ENCODE data around the gene MYLK.

MYLK gene

GRCh38 chr3:123818324-123818920 is 65.7 kb downstream of the MYLK start:
- peak; percentile 59 for DNase-seq

- DNase-seq: peak; percentile 28
Observed at GRCh38 chr3:123817413-123817812, 66.7 kb downstream of the MYLK start.

GRCh38 chr3:123816673-123817207 is 67.4 kb downstream of the MYLK start:
- peak; percentile 95 for DNase-seq

GRCh38 chr3:123815981-123816380 is 68.2 kb downstream of the MYLK start:
- no peak for DNase-seq

- peak; percentile 64 for DNase-seq
Observed at GRCh38 chr3:123813876-123814275, 70.3 kb downstream of the MYLK start.

GRCh38 chr3:123809597-123809996 is 74.5 kb downstream of the MYLK start:
- DNase-seq: peak; percentile 80

- no peak for DNase-seq
Observed at GRCh38 chr3:123808812-123809211, 75.3 kb downstream of the MYLK start.

GRCh38 chr3:123807820-123808219 is 76.3 kb downstream of the MYLK start:
- DNase-seq: no peak

GRCh38 chr3:123805504-123805903 is 78.6 kb downstream of the MYLK start:
- DNase-seq: no peak

- DNase-seq: no peak
Observed at GRCh38 chr3:123805101-123805500, 79.0 kb downstream of the MYLK start.

- no peak for DNase-seq
Observed at GRCh38 chr3:123804676-123805075, 79.5 kb downstream of the MYLK start.

GRCh38 chr3:123803521-123803920 is 80.6 kb downstream of the MYLK start:
- DNase-seq: no peak

GRCh38 chr3:123802007-123802625 is 82.0 kb downstream of the MYLK start:
- no peak for DNase-seq

GRCh38 chr3:123801474-123801873 is 82.7 kb downstream of the MYLK start:
- no peak for DNase-seq

GRCh38 chr3:123800362-123800682 is 83.8 kb downstream of the MYLK start:
- DNase-seq: no peak

- peak; percentile 40 for DNase-seq
Observed at GRCh38 chr3:123799544-123800361, 84.4 kb downstream of the MYLK start.

GRCh38 chr3:123798550-123798949 is 85.6 kb downstream of the MYLK start:
- DNase-seq: no peak

- no peak for DNase-seq
Observed at GRCh38 chr3:123795471-123796251, 88.5 kb downstream of the MYLK start.

- DNase-seq: no peak
Observed at GRCh38 chr3:123793425-123793824, 90.7 kb downstream of the MYLK start.

GRCh38 chr3:123792473-123793201 is 91.5 kb downstream of the MYLK start:
- peak; percentile 83 for DNase-seq

GRCh38 chr3:123791898-123792297 is 92.2 kb downstream of the MYLK start:
- DNase-seq: peak; percentile 60

GRCh38 chr3:123791417-123791816 is 92.7 kb downstream of the MYLK start:
- peak; percentile 76 for DNase-seq

GRCh38 chr3:123791073-123791370 is 93.1 kb downstream of the MYLK start:
- no peak for DNase-seq

All from EL (cell line).